Colonic mucosa (tissue), 4 donors: ENCODE data around the gene FZR1. TPM values are rescaled to one million over a fixed set of nuclear protein-coding genes. Genes with fewer than 3 reads are reported as not detected.

ENCODE experiments used
- DNase-seq: peaks from one replicate; pipeline ENCODE4 v3.0.0-alpha.2; 2020
- H3K27ac ChIP-seq: fragments of 200-600 bp; one replicate; pipeline ENCODE4 v1.8.0; 2021
- H3K27me3 ChIP-seq: fragments of 200-600 bp; one replicate; pipeline ENCODE4 v1.8.0; 2021
- H3K36me3 ChIP-seq: fragments of 200-600 bp; one replicate; pipeline ENCODE4 v1.8.0; 2021
- H3K4me1 ChIP-seq: fragments of 200-600 bp; one replicate; pipeline ENCODE4 v1.8.0; 2021; ENCODE audit warnings: mild to moderate bottlenecking
- H3K4me3 ChIP-seq: fragments of 200-600 bp; one replicate; pipeline ENCODE4 v1.8.0; 2021
- H3K9ac ChIP-seq, 2 donors: one replicate each; pipeline ENCODE4 v1.7.0; 2013; ENCODE audit warnings: control low read depth in 2 of 2, low read depth in 2 of 2, low read length in 2 of 2
- H3K9me3 ChIP-seq: fragments of 200-600 bp; one replicate; pipeline ENCODE4 v1.8.0; 2021
- CTCF ChIP-seq: fragments of 200-600 bp; IDR thresholded peaks from one replicate; pipeline ENCODE4 v1.8.0; 2022; ENCODE audit warnings: antibody characterized with exemption, mild to moderate bottlenecking
- intact Hi-C: fragments of 100-400 bp; cut with DNase I; formaldehyde crosslinking; loops from one replicate; pipeline ENCODE4 v1.14.1; 2022
- total RNA-seq, 2 donors: library from RNA; stranded (reverse); fragmentation: NEBNext Ultra II Directional in 1 of 2; extraction: Animal tissue kit (Norgen Biotek cat#: 25700) in 1 of 2; gene quantifications; one replicate each; pipeline ENCODE4 v1.2.1, GENCODE V29; 2021
- donor health status: healthy.
- donor health status: DM: no; HTN: no; CAD: no.
- donor health status: DM: no; HTN: no; CAD: no.

Gene FZR1
- total RNA-seq, 2 donors from 2014 or later, result 45.8 to 62.5 TPM

- no peaks in the 10 kb centered on the region for H3K27me3 ChIP-seq
- H3K9ac ChIP-seq, result no peak overlapping the region
- DNase-seq, result no peak
- no peaks in the 10 kb centered on the region for H3K36me3 ChIP-seq
- no peak overlapping the region for H3K27ac ChIP-seq
- H3K9me3 ChIP-seq, result no peaks in the 10 kb centered on the region
- intact Hi-C loops, result no loop called here
- no peak for TF ChIP-seq CTCF
- no peak overlapping the region for H3K4me3 ChIP-seq
- peaks cover 3% of the 10 kb centered on the region for H3K4me1 ChIP-seq
Measured at GRCh38 chr19:3511506-3512251, 5.6 kb downstream of the FZR1 start.

GRCh38 chr19:3512562-3513228 is 6.6 kb downstream of the FZR1 start:
- Histone ChIP-seq H3K9ac (no peak overlapping the region), H3K4me3 (no peak overlapping the region), H3K4me1 (peaks cover 5% of the 10 kb centered on the region), H3K27ac (no peak overlapping the region), H3K9me3 (no peaks in the 10 kb centered on the region), H3K27me3 (no peaks in the 10 kb centered on the region), H3K36me3 (no peaks in the 10 kb centered on the region)
- TF ChIP-seq CTCF, result no peak
- intact Hi-C loops, result no loop called here
- DNase-seq, result no peak

- intact Hi-C loops, result no loop called here
- Histone ChIP-seq H3K27me3 (no peaks in the 10 kb centered on the region), H3K4me3 (no peak overlapping the region), H3K36me3 (no peaks in the 10 kb centered on the region), H3K9ac (no peak overlapping the region), H3K9me3 (no peaks in the 10 kb centered on the region), H3K27ac (no peak overlapping the region), H3K4me1 (peaks cover 5% of the 10 kb centered on the region)
- TF ChIP-seq CTCF, result no peak
- no peak for DNase-seq
Measured at GRCh38 chr19:3513229-3514140, 7.4 kb downstream of the FZR1 start.

GRCh38 chr19:3514930-3515329 is 8.8 kb downstream of the FZR1 start:
- DNase-seq, result no peak
- Histone ChIP-seq H3K36me3 (no peaks in the 10 kb centered on the region), H3K4me3 (no peak overlapping the region), H3K27ac (no peak overlapping the region), H3K4me1 (peaks cover 5% of the 10 kb centered on the region), H3K9me3 (no peaks in the 10 kb centered on the region), H3K27me3 (no peaks in the 10 kb centered on the region), H3K9ac (no peak overlapping the region)
- TF ChIP-seq CTCF, result no peak
- intact Hi-C loops, result no loop called here

- H3K36me3 ChIP-seq, result no peaks in the 10 kb centered on the region
- no peak for DNase-seq
- no peak for TF ChIP-seq CTCF
- intact Hi-C loops, result no loop called here
- H3K4me1 ChIP-seq, result peaks cover 5% of the 10 kb centered on the region
- H3K9ac ChIP-seq, result no peak overlapping the region
- no peak overlapping the region for H3K4me3 ChIP-seq
- H3K27ac ChIP-seq, result no peak overlapping the region
- no peaks in the 10 kb centered on the region for H3K27me3 ChIP-seq
- H3K9me3 ChIP-seq, result no peaks in the 10 kb centered on the region
Measured at GRCh38 chr19:3515891-3516422, 9.8 kb downstream of the FZR1 start.
